GM19372 (cell line): ENCODE data around the gene LRIG2.
"Not testable (repeated sequence)": the region's sequence is repeated elsewhere in the genome, so short reads cannot be mapped to it uniquely, and the experiment has no call there.

Source experiments
- ATAC-seq: cut with Tn5 transposase; IDR thresholded peaks from one replicate; pipeline ENCODE4 v1.9.1; 2021; ENCODE audit warnings: mild to moderate bottlenecking, low read depth, moderate library complexity; ENCODE audit not compliant: unreplicated experiment

The LRIG2 gene

DNA sequence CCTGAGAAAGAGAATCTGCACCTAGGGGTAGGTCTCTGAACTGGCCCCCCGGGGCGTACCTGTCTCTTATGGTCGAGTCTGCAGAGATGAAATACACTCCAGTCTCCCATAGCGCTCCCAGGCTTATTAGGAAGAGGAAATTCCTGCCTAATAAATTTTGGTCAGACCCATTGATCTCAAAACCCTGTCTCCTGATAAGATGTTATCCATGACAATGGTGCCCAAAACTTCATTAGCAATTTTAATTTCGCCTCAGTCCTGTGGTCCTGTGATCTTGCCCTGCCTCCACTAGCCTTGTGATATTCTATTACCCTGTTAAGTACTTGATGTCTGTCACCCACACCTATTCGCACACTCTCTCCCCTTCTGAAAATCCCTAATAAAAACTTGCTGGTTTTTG, 85.7 kb downstream of the LRIG2 start:
- not testable (repeated sequence) for ATAC-seq

DNA sequence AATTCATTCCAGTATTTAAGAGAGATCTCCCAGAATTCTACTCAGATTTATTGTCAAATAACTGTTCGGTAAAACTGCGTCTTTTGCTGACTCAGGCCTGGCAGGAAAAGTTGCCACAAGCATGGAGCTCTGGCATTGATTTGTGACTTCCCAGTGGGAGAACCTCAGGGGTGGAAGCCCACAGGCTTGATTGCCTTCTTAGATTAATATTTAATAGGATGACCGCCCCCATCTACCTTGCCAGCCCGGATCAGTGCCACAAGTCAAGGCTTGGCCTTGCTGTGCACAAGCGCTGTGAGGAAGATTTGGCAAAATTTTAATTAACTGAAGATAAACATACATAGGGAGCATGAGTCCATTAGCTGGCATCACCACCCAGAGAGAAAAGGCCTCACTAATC, 93.5 kb downstream of the LRIG2 start:
- ATAC-seq, result no peak

GRCh38 chr1:113168946-113169345, 95.9 kb downstream of the LRIG2 start:
- ATAC-seq, result no peak

DNA sequence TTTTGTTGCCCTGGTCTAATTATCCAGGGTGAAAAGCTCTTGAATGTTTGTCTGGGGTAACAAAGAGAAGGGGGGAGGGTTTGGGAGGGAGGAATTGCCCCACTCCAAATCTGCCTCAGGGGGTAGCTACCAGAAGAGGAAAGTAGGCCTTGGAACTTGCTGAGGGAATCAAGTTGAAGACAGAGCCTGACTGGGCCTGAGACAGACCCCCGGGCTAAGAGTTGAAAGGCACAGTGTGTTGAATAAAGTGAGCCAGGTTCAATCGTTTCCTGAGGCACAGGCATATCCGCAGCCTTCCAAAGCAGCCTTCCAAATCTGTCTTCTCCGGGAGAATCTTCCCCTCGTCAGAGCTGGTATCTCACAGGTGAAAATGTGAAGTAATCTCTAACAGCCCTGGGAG, 96.6 kb downstream of the LRIG2 start:
- ATAC-seq, result no peak

DNA sequence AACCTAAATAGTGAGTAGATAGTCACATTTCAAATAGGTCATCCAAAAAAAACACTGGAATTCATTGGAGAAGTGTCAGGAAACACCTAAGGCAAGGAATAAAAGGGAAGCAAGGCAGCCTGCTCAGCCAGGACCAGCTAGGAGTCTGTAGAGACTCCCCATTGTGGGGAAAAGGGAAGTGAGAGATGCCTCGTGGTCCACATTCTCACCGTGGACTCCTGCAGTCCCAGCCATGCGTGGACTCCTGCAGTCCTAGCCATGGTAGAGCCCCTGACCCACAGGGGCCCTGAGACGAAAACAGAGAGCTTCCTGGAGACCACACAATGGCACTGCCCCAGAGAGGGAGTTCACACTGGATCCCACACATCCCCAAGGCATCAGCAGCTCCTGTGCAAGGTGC, 97.5 kb downstream of the LRIG2 start:
- no peak for ATAC-seq

DNA sequence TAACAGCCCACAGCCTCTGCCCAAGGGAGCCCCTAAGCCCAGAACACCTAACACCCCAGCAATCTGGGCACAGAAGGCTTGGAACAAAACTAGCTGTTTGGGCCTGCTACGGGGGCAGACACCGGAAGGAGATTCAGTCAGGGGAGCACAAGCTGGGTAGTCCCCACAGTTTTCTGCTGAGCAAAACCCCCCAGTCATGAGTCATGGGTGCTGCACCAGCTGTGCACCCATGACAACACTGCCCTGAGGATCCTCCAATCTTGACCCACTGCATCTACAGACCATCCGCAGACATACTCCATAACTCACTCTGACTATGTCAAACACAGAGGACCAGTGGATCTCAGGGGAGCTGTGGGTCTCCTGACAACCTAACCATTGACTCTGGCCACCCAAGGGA, 105.1 kb downstream of the LRIG2 start:
- ATAC-seq, result no peak

GRCh38 chr1:113178522-113178921, 105.5 kb downstream of the LRIG2 start:
- ATAC-seq, result no peak
